CD14-positive monocyte (primary cell): ENCODE data around the gene ABTB1. TPM values are rescaled to one million over a fixed set of nuclear protein-coding genes. Genes with fewer than 3 reads are reported as not detected.

Source experiments
- DNase-seq, 3 donors: peaks; one replicate each; pipeline ENCODE4 v3.0.0-alpha.2; 2011 to 2022
- H2AFZ ChIP-seq: 2 replicates; pipeline ENCODE4 v1.6.0; 2012; ENCODE audit warnings: mild to moderate bottlenecking, low read depth, low read length, inconsistent platforms; ENCODE audit not compliant: insufficient read depth, poor library complexity, severe bottlenecking
- H3K27ac ChIP-seq, 2 donors: 1 replicate in 1 of 2; 2 replicates in 1 of 2; pipeline ENCODE4 v1.5.1; 2012 to 2013; ENCODE audit warnings: low read length in 2 of 2, control low read depth in 1 of 2, inconsistent platforms in 1 of 2, low read depth in 1 of 2, mild to moderate bottlenecking in 1 of 2
- H3K27me3 ChIP-seq, 2 donors: one replicate each; pipeline versions ENCODE4 v1.6.0 to v1.6.1; 2011 to 2013; ENCODE audit warnings: low read length in 2 of 2; ENCODE audit not compliant: control insufficient read depth in 2 of 2, insufficient read depth in 2 of 2
- H3K36me3 ChIP-seq, 2 donors: replicated peaks in 1 of 2; 1 replicate in 1 of 2; 2 replicates in 1 of 2; pipeline versions ENCODE4 v1.5.1 to v1.6.1; 2012 to 2013; ENCODE audit warnings: low read length in 2 of 2, control low read depth in 1 of 2, inconsistent platforms in 1 of 2, mild to moderate bottlenecking in 1 of 2; ENCODE audit not compliant: insufficient read depth in 2 of 2, control insufficient read depth in 1 of 2
- H3K4me1 ChIP-seq, 2 donors: 1 replicate in 1 of 2; 2 replicates in 1 of 2; pipeline versions ENCODE4 v1.5.1 to v1.6.1; 2012 to 2013; ENCODE audit warnings: low read length in 2 of 2, control low read depth in 1 of 2, inconsistent platforms in 1 of 2, mild to moderate bottlenecking in 1 of 2, moderate library complexity in 1 of 2; ENCODE audit not compliant: insufficient read depth in 2 of 2, control insufficient read depth in 1 of 2
- H3K4me2 ChIP-seq: replicated peaks from 2 replicates; pipeline ENCODE3; 2012; ENCODE audit warnings: low read length, moderate library complexity, mild to moderate bottlenecking; ENCODE audit not compliant: poor library complexity, severe bottlenecking; ENCODE audit errors: extremely low read depth
- H3K4me3 ChIP-seq, 3 experiments: fragments of 200-600 bp in 1 of 3; sonication (generic) in 1 of 3; replicated peaks in 1 of 3; 1 replicate in 2 of 3; 2 replicates in 1 of 3; pipeline ENCODE4 v1.5.1; 2011 to 2013; ENCODE audit warnings: low read length in 3 of 3, mild to moderate bottlenecking in 3 of 3, control low read depth in 2 of 3, low read depth in 2 of 3, inconsistent platforms in 1 of 3, moderate library complexity in 1 of 3
- H3K79me2 ChIP-seq: 2 replicates; pipeline ENCODE4 v1.6.0; 2012; ENCODE audit warnings: mild to moderate bottlenecking, control low read depth, inconsistent platforms, low read length, moderate library complexity; ENCODE audit not compliant: insufficient read depth
- H3K9ac ChIP-seq: 2 replicates; pipeline ENCODE4 v1.6.0; 2017; ENCODE audit warnings: low read length, mild to moderate bottlenecking; ENCODE audit not compliant: insufficient read depth, poor library complexity, severe bottlenecking
- H3K9me3 ChIP-seq, 2 donors: replicated peaks in 1 of 2; 1 replicate in 1 of 2; 2 replicates in 1 of 2; pipeline versions ENCODE4 v1.5.1 to v1.6.1; 2012 to 2013; ENCODE audit warnings: low read length in 2 of 2, control low read depth in 1 of 2; ENCODE audit not compliant: control insufficient read depth in 1 of 2, insufficient read depth in 1 of 2
- H4K20me1 ChIP-seq: 2 replicates; pipeline ENCODE4 v1.6.0; 2012; ENCODE audit warnings: mild to moderate bottlenecking, low read length, control low read depth, moderate library complexity; ENCODE audit not compliant: insufficient read depth
- H3K27ac Mint-ChIP-seq, 7 donors: one replicate each; pipeline ENCODE4 v1.8.0; 2020; ENCODE audit warnings: mild to moderate bottlenecking in 7 of 7, mixed read lengths in 7 of 7, moderate library complexity in 6 of 7, inconsistent platforms in 2 of 7
- H3K27me3 Mint-ChIP-seq, 3 donors: one replicate each; pipeline ENCODE4 v1.8.0; 2021 to 2022; ENCODE audit warnings: low read depth in 3 of 3, mild to moderate bottlenecking in 3 of 3, mixed read lengths in 3 of 3, moderate library complexity in 3 of 3, inconsistent platforms in 1 of 3
- H3K36me3 Mint-ChIP-seq, 2 donors: one replicate each; pipeline ENCODE4 v1.8.0; 2020; ENCODE audit warnings: mixed read lengths in 2 of 2, inconsistent platforms in 1 of 2, mild to moderate bottlenecking in 1 of 2
- H3K4me1 Mint-ChIP-seq: one replicate; pipeline ENCODE4 v1.8.0; 2020; ENCODE audit warnings: mild to moderate bottlenecking, mixed read lengths
- H3K4me3 Mint-ChIP-seq, 2 donors: one replicate each; pipeline ENCODE4 v1.8.0; 2020; ENCODE audit warnings: mild to moderate bottlenecking in 2 of 2, mixed read lengths in 2 of 2, moderate library complexity in 1 of 2
- H3K9me3 Mint-ChIP-seq, 7 donors: one replicate each; pipeline ENCODE4 v1.8.0; 2020 to 2022; ENCODE audit warnings: mixed read lengths in 7 of 7, mild to moderate bottlenecking in 6 of 7, moderate library complexity in 6 of 7, inconsistent platforms in 2 of 7
- CTCF ChIP-seq: fragments of 200-600 bp; IDR thresholded peaks from one replicate; pipeline ENCODE4 v1.8.0; 2022; ENCODE audit warnings: antibody characterized with exemption, mild to moderate bottlenecking
- WGBS: methylation state at CpG from one replicate; pipeline ENCODE4 v1.1.5; 2013; ENCODE audit warnings: missing lambda C conversion rate; ENCODE audit not compliant: insufficient coverage; 5-methylcytosine and 5-hydroxymethylcytosine counted together
- intact Hi-C, 2 donors: fragments of 100-400 bp; cut with micrococcal nuclease; formaldehyde crosslinking; loops; one replicate each; pipeline versions ENCODE4 v1.15.0 to v1.15.1; 2023
- polyA plus RNA-seq, 3 donors: library from polyadenylated mRNA; depleted of rRNA in 1 of 3; unstranded in 2 of 3; stranded (reverse) in 1 of 3; fragments of 300-500 nt in 2 of 3; fragments of >200 nt in 1 of 3; fragmentation: Illumina TruSeq in 2 of 3; gene quantifications; 1 replicate in 2 of 3; 2 replicates in 1 of 3; pipeline ENCODE4 v1.2.3, GENCODE V29; 2012 to 2021

ABTB1 gene
- polyA plus RNA-seq, 3 donors, result 107 to 246 (median 118) TPM

- no peak for TF ChIP-seq CTCF
- Mint-ChIP-seq H3K9me3 (peaks cover 0 to 3% (median 0%) of the 10 kb centered on the region in 7 donors), H3K27me3 (no peaks in the 10 kb centered on the region), H3K4me3 (no peak overlapping the region), H3K4me1 (peaks cover 10% of the 10 kb centered on the region), H3K36me3 (peaks cover 0 to 2% of the 10 kb centered on the region in 2 donors), H3K27ac (peak overlapping the region in 1 of 7 donors; percentile 30)
- H3K4me1 ChIP-seq, result peaks cover 7 to 8% of the 10 kb centered on the region in 2 donors
- H3K9me3 ChIP-seq, result no peaks in the 10 kb centered on the region
- no peak for DNase-seq
- H3K27ac ChIP-seq, result no peak overlapping the region
- no peak overlapping the region for H3K9ac ChIP-seq
- H2AFZ ChIP-seq, result no peak overlapping the region
- H3K36me3 ChIP-seq, result no peaks in the 10 kb centered on the region
- H3K79me2 ChIP-seq, result no peaks in the 10 kb centered on the region
- intact Hi-C loops, result no loop called here
- H3K4me2 ChIP-seq, result no peak overlapping the region
- 94% methylated on average over 6 of the region's 13 CpGs for WGBS
- H3K4me3 ChIP-seq, result no peak overlapping the region
- no peaks in the 10 kb centered on the region for H4K20me1 ChIP-seq
- no peaks in the 10 kb centered on the region for H3K27me3 ChIP-seq
These were observed 35.2 kb downstream of the ABTB1 start for GRCh38 chr3:127707851-127708411.

GRCh38 chr3:127708837-127709236 is 36.1 kb downstream of the ABTB1 start:
- H3K4me1 ChIP-seq, result no peaks in the 10 kb centered on the region
- H3K9me3 Mint-ChIP-seq, result peaks cover 0 to under 1% (median 0%) of the 10 kb centered on the region in 7 donors
- intact Hi-C loops, result no loop called here

More at GRCh38 chr3:127708837-127709236, 36.1 kb downstream of the ABTB1 start:
- Mint-ChIP-seq H3K27ac (no peak overlapping the region), H3K4me1 (peaks cover under 1% of the 10 kb centered on the region), H3K36me3 (peaks cover 0 to 2% of the 10 kb centered on the region in 2 donors), H3K27me3 (no peaks in the 10 kb centered on the region), H3K4me3 (no peak overlapping the region)
- no peaks in the 10 kb centered on the region for H3K79me2 ChIP-seq
- H3K36me3 ChIP-seq, result no peaks in the 10 kb centered on the region
- H3K9me3 ChIP-seq, result no peaks in the 10 kb centered on the region
- no peak overlapping the region for H3K27ac ChIP-seq
- no peaks in the 10 kb centered on the region for H3K27me3 ChIP-seq
- H3K4me2 ChIP-seq, result no peak overlapping the region
- WGBS, result 100% methylated on average over 1 of the region's 2 CpGs
- H3K4me3 ChIP-seq, result no peak overlapping the region
- TF ChIP-seq CTCF, result no peak
- no peak overlapping the region for H3K9ac ChIP-seq
- H2AFZ ChIP-seq, result no peak overlapping the region
- DNase-seq, result no peak
- no peaks in the 10 kb centered on the region for H4K20me1 ChIP-seq
